Endometrial microvascular endothelial cells (primary cell): ENCODE measurements around the gene SIRT5. TPM values are rescaled to one million over a fixed set of nuclear protein-coding genes. Genes with fewer than 3 reads are reported as not detected.

Experiments
- in situ Hi-C: cut with HindIII; loops from 2 replicates; pipeline ENCODE4 v1.10.0; 2017; ENCODE audit warnings: low sequenced_read_pairs, low pct_unique_long_range_greater_than_20kb; ENCODE audit errors: inconsistent ontology term
- total RNA-seq: library from RNA; depleted of rRNA; stranded (reverse); fragments of >200 nt; gene quantifications from one replicate; pipeline ENCODE4 v1.2.3, GENCODE V29; 2015; ENCODE audit errors: inconsistent ontology term

Gene SIRT5
- total RNA-seq, 1 donor from 2014 or later: 7.0 TPM

- in situ Hi-C loops: no loop called here
Measured at GRCh38 chr6:13548500-13549210, 25.7 kb upstream of the SIRT5 start.

GRCh38 chr6:13550656-13551055 lies 23.7 kb upstream of the SIRT5 start:
- in situ Hi-C loops: no loop called here

DNA sequence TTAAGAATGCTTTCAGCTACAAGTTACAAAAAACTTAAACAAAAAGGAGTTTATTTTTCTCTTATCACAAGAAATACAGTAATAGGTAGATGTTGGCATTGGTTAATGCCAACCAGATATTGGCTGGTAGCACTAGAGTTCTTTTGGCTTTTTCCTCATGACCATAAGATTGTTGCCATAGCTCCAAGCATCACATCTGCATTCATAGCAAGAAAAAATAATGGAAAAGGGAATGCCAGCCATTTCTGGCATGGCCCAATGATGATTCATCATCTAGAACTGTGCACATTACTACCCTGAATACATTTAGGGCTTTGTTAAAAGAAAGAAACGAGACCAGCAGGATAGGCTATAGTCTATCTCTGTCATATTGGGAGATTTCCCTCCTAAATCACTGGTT lies 20.8 kb upstream of the SIRT5 start:
- in situ Hi-C loops: no loop called here

- in situ Hi-C loops: no loop called here
Measured at GRCh38 chr6:13554929-13555333, 19.5 kb upstream of the SIRT5 start.

- in situ Hi-C loops: no loop called here
Measured at GRCh38 chr6:13557841-13558240, 16.6 kb upstream of the SIRT5 start.

GRCh38 chr6:13558718-13559117 lies 15.7 kb upstream of the SIRT5 start:
- in situ Hi-C loops: no loop called here

- in situ Hi-C loops: no loop called here
Measured at GRCh38 chr6:13559251-13559650, 15.2 kb upstream of the SIRT5 start.

GRCh38 chr6:13559968-13560650 lies 14.3 kb upstream of the SIRT5 start:
- in situ Hi-C loops: no loop called here

- in situ Hi-C loops: no loop called here
Measured at GRCh38 chr6:13560651-13561044, 13.8 kb upstream of the SIRT5 start.

DNA sequence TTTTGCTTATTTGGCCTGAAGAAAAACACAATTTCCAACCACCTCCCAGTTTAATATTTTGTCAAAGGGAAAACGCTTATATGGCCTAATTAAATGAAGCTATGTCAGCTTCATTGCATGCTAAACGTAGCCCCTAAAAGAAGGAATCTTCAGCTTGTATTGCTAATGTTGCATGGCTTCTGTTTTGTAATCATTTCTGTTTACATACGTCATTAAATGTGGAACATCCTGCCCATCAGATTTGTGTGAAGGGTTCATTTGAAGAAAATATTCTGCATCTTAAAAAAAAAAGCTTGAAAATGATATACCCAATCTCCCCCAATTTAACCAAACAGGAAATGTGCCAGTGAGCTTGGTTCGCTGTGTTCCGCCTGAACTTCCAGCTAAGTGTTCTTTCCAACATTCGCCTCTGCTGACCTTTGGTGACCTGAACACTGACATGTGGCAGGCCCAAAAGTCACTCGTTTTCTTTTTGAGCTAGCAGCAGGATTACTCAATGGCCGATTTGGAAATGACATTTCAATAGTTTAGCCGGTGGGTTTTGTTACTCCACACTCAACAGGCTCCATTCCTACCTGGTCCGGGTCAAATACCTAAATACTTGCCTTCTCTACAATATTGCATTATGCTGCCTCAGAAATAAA lies 12.7 kb upstream of the SIRT5 start:
- in situ Hi-C loops: no loop called here

GRCh38 chr6:13563009-13563408 lies 11.4 kb upstream of the SIRT5 start:
- in situ Hi-C loops: no loop called here

DNA sequence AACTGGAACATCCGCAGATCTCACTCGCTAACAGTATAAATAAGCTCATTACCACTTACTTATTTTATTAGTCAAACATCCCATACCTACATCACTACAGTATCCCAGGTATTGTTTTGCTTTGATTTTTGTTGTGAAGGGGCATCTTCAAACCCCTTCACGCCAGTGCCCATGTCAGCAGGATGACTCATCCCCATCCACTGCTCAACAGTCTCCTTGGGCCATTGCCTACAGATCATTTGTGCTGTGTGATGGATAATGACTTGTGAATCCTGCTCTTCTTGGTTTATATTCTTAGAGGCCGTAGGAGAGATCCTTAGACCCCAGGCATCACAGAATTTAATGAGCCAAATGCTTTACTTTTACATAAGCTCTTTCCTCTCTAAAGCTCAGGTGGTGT lies 8.5 kb upstream of the SIRT5 start:
- in situ Hi-C loops: no loop called here

- in situ Hi-C loops: no loop called here
Measured at GRCh38 chr6:13566500-13566899, 7.9 kb upstream of the SIRT5 start.

DNA sequence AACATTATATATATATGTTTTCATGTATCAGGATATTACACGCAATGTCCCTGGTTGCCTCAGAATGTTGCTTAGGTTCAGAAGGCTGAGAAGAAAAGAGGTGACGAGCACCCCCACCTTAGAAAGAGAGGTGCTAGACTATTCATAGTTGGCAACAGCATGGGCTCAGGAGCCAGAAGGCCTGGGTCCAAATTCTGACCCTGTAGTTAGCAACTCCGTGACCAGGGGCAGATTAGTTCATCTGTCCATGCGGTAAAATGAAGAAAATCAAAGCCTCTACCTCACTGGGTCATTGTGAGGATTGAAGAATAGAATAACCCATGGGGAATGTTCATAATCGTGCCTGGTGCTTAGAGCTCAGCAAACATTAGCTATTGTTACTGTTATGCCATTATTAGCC lies 5.4 kb upstream of the SIRT5 start:
- in situ Hi-C loops: no loop called here

DNA sequence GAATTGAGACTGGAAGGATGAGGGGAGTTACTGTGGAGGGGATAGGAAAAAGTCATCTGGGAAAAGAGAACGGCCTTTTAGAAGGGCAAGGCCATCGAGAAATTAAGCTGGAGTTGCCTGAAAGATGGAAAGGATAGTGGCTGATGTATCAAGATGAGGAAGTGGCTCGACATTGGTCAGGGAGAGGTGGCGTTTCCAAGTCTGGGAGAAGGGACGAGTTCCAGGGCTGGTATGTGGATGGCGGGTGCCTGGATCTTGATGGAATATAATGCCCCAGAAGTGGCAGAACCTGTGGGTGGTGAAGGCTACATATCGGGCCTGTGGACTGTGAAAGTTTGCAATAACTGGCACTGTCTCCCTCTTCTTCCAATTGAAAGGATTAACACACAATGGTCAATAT lies 2.2 kb upstream of the SIRT5 start:
- in situ Hi-C loops: no loop called here

- in situ Hi-C loops: no loop called here
Measured at GRCh38 chr6:13572951-13573654, 1.3 kb upstream of the SIRT5 start.

- in situ Hi-C loops: no loop called here
Measured at GRCh38 chr6:13573669-13574110, 711 bp upstream of the SIRT5 start.

- in situ Hi-C loops: no loop called here
Measured at GRCh38 chr6:13574149-13574570, 241 bp upstream of the SIRT5 start.

DNA sequence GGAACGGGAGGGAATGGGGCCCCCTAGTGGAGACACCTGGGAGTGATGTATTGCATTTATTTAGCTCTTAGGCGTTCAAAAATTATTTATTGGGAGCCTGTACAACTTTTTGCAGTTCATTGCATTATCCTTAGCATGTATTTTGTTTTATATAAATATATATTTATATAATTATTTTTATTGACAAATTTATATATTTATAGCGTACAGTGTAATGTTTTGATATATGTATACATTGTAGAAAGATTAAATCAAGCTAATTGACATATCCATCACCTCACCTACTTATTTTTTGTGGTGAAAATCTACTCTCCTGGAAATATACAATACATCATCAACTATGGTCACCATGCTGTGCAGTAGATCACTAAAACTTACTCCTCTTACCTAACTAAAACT lies 975 bp downstream of the SIRT5 start:
- in situ Hi-C loops: no loop called here

GRCh38 chr6:13576017-13576416 lies 1.6 kb downstream of the SIRT5 start:
- in situ Hi-C loops: no loop called here
